ENCODE measurements around the gene DDX24.

DNA sequence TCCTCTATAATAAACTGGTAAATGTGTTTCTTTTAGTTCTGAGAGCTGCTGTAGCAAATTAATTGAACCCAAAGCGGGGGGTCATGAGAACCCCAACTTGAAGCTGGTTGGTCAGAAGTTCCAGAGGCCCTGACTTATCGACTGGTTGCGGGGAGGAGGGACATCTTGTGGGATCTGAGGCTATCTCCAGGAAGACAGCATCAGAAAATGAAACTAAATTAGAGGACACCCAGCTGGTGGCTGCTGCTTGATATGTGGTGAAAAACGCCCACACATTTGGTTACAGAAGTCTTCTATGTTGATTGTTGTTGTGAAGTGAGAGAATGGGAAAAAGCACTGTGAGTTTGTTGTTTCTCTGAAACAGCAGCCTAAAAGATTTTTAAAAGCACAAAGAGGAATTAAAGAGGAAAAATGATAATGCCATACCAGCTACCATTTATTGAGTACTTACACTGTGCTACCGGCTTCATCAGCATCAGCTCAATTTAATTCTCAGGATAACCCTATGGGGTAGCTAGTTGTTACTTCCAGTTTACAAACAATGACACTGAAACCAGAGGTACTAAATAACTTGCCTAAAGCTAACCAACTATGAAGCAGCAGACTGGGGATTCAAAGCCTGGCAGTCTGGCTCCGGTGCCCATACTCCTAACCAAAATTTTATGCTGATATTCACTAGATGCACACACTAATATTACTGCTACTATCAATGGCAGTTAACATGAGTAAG, 24.3 kb downstream of the DDX24 start:
- TF ChIP-seq CTCF (IDR thresholded peaks at IDR 0.05): no peak
- TF ChIP-seq EP300 (IDR thresholded peaks at IDR 0.05; ENCODE audit: low read depth): no peak

All from transverse colon (tissue), 3 donors.